PC-3 (cell line): ENCODE measurements around the gene ATP10A. TPM values are rescaled to one million over a fixed set of nuclear protein-coding genes. Genes with fewer than 3 reads are reported as not detected.

Experiments used
- ATAC-seq: fragments of 200-7000 bp; cut with Tn5 transposase; 2 replicates; pipeline ENCODE4 v1.9.1; 2020; ENCODE audit warnings: mild to moderate bottlenecking, moderate library complexity
- BruUV-seq: library from RNA; stranded (reverse); fragments of 400-500 nt; replicated peaks from 2 replicates; lab custom pipeline; 2021; lab: Mats Ljungman, UMichigan
- CTCF ChIA-PET: fragments of 300-600 bp; sonication (Branson Sonifier 250); formaldehyde crosslinking; loops from one replicate; lab custom pipeline; 2022; ENCODE audit warnings: antibody characterized with exemption; lab: Charles Lee
- POLR2A ChIA-PET: fragments of 300-600 bp; sonication (Branson Sonifier 250); formaldehyde crosslinking; loops from one replicate; lab custom pipeline; 2022; ENCODE audit warnings: antibody characterized with exemption; ENCODE audit not compliant: unreplicated experiment; lab: Charles Lee
- DNase-seq: peaks from one replicate; pipeline ENCODE4 v3.0.0-alpha.2; 2015
- H2AFZ ChIP-seq: fragments of 300-600 bp; sonication (generic); 2 replicates; pipeline ENCODE4 v1.6.0; 2016; ENCODE audit warnings: antibody characterized with exemption, low read length
- H3F3A ChIP-seq: fragments of 300-600 bp; sonication (generic); one replicate; pipeline ENCODE4 v1.6.0; 2017; ENCODE audit warnings: antibody characterized with exemption, low read length, control low read depth, mild to moderate bottlenecking; ENCODE audit not compliant: unreplicated experiment
- H3K27ac ChIP-seq: fragments of 300-600 bp; sonication (generic); 2 replicates; pipeline ENCODE4 v1.5.1; 2016; ENCODE audit warnings: mild to moderate bottlenecking, low read length
- H3K27me3 ChIP-seq: fragments of 300-600 bp; sonication (generic); 2 replicates; pipeline ENCODE4 v1.6.1; 2016; ENCODE audit warnings: low read length, mixed read lengths
- H3K36me3 ChIP-seq: fragments of 300-600 bp; sonication (generic); 2 replicates; pipeline ENCODE4 v1.6.1; 2016; ENCODE audit warnings: low read depth, mixed run types, low read length, mixed read lengths
- H3K4me1 ChIP-seq: fragments of 300-600 bp; sonication (generic); 2 replicates; pipeline ENCODE4 v1.5.1; 2016; ENCODE audit warnings: low read length; ENCODE audit not compliant: insufficient read depth
- H3K4me2 ChIP-seq: fragments of 300-600 bp; sonication (generic); 2 replicates; pipeline ENCODE4 v1.6.0; 2016; ENCODE audit warnings: low read length
- H3K4me3 ChIP-seq: fragments of 300-600 bp; sonication (generic); 2 replicates; pipeline ENCODE4 v1.5.1; 2016; ENCODE audit warnings: mild to moderate bottlenecking, low read length, mixed read lengths
- H3K79me2 ChIP-seq: fragments of 300-600 bp; sonication (generic); 2 replicates; pipeline ENCODE4 v1.6.1; 2017; ENCODE audit warnings: low read length, mixed read lengths
- H3K9ac ChIP-seq: fragments of 300-600 bp; sonication (generic); 2 replicates; pipeline ENCODE4 v1.6.0; 2016; ENCODE audit warnings: mild to moderate bottlenecking, low read length
- H3K9me2 ChIP-seq: fragments of 300-600 bp; sonication (generic); replicated peaks from 2 replicates; pipeline ENCODE4 v1.6.1; 2016; ENCODE audit warnings: mixed run types, low read length, mixed read lengths
- H3K9me3 ChIP-seq: fragments of 300-600 bp; sonication (generic); 2 replicates; pipeline ENCODE4 v1.6.1; 2016; ENCODE audit warnings: low read length, mixed read lengths
- H4K20me1 ChIP-seq: fragments of 300-600 bp; sonication (generic); 2 replicates; pipeline ENCODE4 v1.6.1; 2016; ENCODE audit warnings: low read length, mixed read lengths
- EZH2 ChIP-seq: fragments of 300-600 bp; sonication (generic); IDR thresholded peaks from one replicate; pipeline ENCODE4 v1.6.1; 2017; ENCODE audit warnings: antibody characterized with exemption, mild to moderate bottlenecking, low read length; ENCODE audit not compliant: unreplicated experiment
- EZH2phosphoT487 ChIP-seq: fragments of 300-600 bp; sonication (generic); IDR thresholded peaks from 2 replicates; pipeline ENCODE4 v1.6.1; 2018; ENCODE audit warnings: mild to moderate bottlenecking, antibody characterized with exemption, low read length, borderline replicate concordance
- intact Hi-C: fragments of 100-400 bp; cut with micrococcal nuclease; formaldehyde crosslinking; loops from 2 replicates; pipeline ENCODE4 v1.9.0; 2023
- total RNA-seq: library from RNA; depleted of rRNA; stranded (reverse); fragments of >200 nt; gene quantifications from 2 replicates; pipeline ENCODE4 v1.2.3, GENCODE V29; 2014
- TF ChIP-seq, protein P1 (sequence below): fragments of 300-600 bp; sonication (generic); conservative IDR thresholded peaks from 2 replicates; pipeline ENCODE4 v1.5.1; 2017; ENCODE audit warnings: antibody characterized with exemption, low read depth, mild to moderate bottlenecking, low read length

The ATP10A gene
- total RNA-seq, 1 experiment from 2014 or later = 2.6 TPM

GRCh38 chr15:25718597-25718996, 144.5 kb downstream of the ATP10A start:
- DNase-seq = no peak

DNA sequence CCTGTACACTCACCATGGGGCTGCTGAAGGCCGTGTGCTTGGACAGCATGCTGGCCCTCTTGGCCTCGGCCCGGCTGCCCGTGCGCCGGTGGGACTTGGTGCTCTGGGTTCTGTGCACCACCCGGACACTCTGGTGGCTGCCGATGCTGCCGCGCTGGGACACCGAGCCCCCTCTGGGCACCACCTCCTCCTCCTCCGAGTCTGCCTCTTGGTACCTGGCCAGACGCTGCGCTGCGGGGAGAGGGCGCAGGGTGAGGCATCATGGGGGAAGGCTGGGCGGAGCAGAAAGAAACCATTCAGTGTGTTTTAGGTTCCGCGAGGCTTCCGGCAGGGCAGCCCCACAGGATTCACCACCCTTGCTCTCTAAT, 145.0 kb downstream of the ATP10A start:
- Histone ChIP-seq H4K20me1 (no peaks in the 10 kb centered on the region), H3K9ac (no peak overlapping the region), H3K79me2 (no peaks in the 10 kb centered on the region), H3K9me3 (no peaks in the 10 kb centered on the region), H3K4me1 (no peaks in the 10 kb centered on the region), H3K9me2 (no peaks in the 10 kb centered on the region), H3K4me3 (no peak overlapping the region), H3K36me3 (no peaks in the 10 kb centered on the region), H3K4me2 (no peak overlapping the region), H2AFZ (no peak overlapping the region), H3F3A (no peaks in the 10 kb centered on the region), H3K27me3 (no peaks in the 10 kb centered on the region), H3K27ac (no peak overlapping the region)
- ChIA-PET POLR2A (no interaction called here), CTCF (no interaction called here)
- TF ChIP-seq, protein P1, sequence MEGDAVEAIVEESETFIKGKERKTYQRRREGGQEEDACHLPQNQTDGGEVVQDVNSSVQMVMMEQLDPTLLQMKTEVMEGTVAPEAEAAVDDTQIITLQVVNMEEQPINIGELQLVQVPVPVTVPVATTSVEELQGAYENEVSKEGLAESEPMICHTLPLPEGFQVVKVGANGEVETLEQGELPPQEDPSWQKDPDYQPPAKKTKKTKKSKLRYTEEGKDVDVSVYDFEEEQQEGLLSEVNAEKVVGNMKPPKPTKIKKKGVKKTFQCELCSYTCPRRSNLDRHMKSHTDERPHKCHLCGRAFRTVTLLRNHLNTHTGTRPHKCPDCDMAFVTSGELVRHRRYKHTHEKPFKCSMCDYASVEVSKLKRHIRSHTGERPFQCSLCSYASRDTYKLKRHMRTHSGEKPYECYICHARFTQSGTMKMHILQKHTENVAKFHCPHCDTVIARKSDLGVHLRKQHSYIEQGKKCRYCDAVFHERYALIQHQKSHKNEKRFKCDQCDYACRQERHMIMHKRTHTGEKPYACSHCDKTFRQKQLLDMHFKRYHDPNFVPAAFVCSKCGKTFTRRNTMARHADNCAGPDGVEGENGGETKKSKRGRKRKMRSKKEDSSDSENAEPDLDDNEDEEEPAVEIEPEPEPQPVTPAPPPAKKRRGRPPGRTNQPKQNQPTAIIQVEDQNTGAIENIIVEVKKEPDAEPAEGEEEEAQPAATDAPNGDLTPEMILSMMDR = no peak
- no peak for TF ChIP-seq EZH2phosphoT487
- TF ChIP-seq EZH2 = no peak
- no peak for DNase-seq
- ATAC-seq = no peak
- no TSS peak for BruUV-seq
- intact Hi-C loops = no loop called here

More at GRCh38 chr15:25718597-25718996, 144.5 kb downstream of the ATP10A start:
- ChIA-PET POLR2A (no interaction called here), CTCF (no interaction called here)
- no peaks in the 10 kb centered on the region for H3K36me3 ChIP-seq
- H2AFZ ChIP-seq = no peak overlapping the region
- H3K4me3 ChIP-seq = no peak overlapping the region
- H3K9ac ChIP-seq = no peak overlapping the region
- H3K9me2 ChIP-seq = no peaks in the 10 kb centered on the region
- no TSS peak for BruUV-seq
- no peaks in the 10 kb centered on the region for H3K79me2 ChIP-seq
- intact Hi-C loops = no loop called here
- no peak overlapping the region for H3K4me2 ChIP-seq
- no peak for ATAC-seq
- no peaks in the 10 kb centered on the region for H3K9me3 ChIP-seq
- no peaks in the 10 kb centered on the region for H3K27me3 ChIP-seq
- H4K20me1 ChIP-seq = no peaks in the 10 kb centered on the region
- no peaks in the 10 kb centered on the region for H3F3A ChIP-seq
- TF ChIP-seq, protein P1 = no peak
- TF ChIP-seq EZH2phosphoT487 = no peak
- no peak for TF ChIP-seq EZH2
- H3K4me1 ChIP-seq = no peaks in the 10 kb centered on the region
- no peak overlapping the region for H3K27ac ChIP-seq

DNA sequence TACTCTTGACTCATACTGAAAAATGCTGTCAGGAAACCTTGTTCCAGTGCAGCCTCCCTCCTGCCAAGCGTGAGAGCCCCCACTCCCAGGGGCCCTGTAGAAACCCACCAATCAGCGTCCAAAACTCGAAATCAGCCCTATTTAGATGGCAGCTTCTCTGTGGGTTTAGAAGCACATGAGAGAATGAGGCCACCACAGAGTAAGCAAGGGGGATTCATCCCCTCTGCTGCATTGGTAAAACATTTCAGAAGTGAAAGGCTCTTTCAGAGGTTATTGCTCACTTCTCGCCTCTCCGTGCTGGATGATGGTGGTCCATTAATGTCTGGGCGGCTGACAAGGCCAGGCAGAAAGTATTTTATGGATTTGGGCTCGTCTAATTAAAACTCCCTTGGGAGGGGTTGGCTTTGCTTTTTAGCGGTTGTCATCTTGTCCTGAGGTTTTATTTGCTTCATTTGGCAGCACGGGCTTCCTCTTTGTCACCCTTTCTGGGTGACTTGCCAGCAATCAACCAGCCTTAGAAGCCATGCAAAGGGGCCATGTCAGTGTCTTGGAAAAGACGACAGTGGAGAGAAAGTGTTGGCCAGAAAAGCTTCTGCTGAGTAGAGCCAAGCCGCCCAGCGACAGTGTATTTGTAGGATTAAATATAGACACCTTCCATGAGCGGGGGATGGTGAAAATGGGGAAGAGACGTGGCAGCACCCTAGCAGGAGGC, 145.5 kb downstream of the ATP10A start:
- Histone ChIP-seq H3K27ac (no peak overlapping the region), H3K4me1 (no peaks in the 10 kb centered on the region), H3K27me3 (no peaks in the 10 kb centered on the region), H3K9me3 (no peaks in the 10 kb centered on the region), H3K4me3 (no peak overlapping the region), H3F3A (no peaks in the 10 kb centered on the region), H3K79me2 (no peaks in the 10 kb centered on the region), H3K9me2 (no peaks in the 10 kb centered on the region), H3K4me2 (no peak overlapping the region), H3K36me3 (no peaks in the 10 kb centered on the region), H3K9ac (no peak overlapping the region), H4K20me1 (no peaks in the 10 kb centered on the region), H2AFZ (no peak overlapping the region)
- CTCF ChIA-PET = no interaction called here
- POLR2A ChIA-PET = no interaction called here
- intact Hi-C loops = no loop called here
- TF ChIP-seq EZH2phosphoT487 (no peak), EZH2 (no peak)
- TF ChIP-seq, protein P1 = no peak
- no peak for ATAC-seq
- DNase-seq = no peak
- BruUV-seq = no TSS peak
